Panc1 (cell line): ENCODE data around the gene OAT. TPM values are rescaled to one million over a fixed set of nuclear protein-coding genes. Genes with fewer than 3 reads are reported as not detected.

Experiments
- ATAC-seq: fragments of 200-7000 bp; cut with Tn5 transposase; 2 replicates; pipeline ENCODE4 v1.9.1; 2020; ENCODE audit warnings: mild to moderate bottlenecking, moderate library complexity
- BruUV-seq: library from RNA; stranded (reverse); fragments of 400-500 nt; replicated peaks from 2 replicates; lab custom pipeline; 2021; lab: Mats Ljungman, UMichigan
- CTCF ChIA-PET: fragments of 300-600 bp; sonication (Branson Sonifier 250); formaldehyde crosslinking; loops from one replicate; lab custom pipeline; 2022; ENCODE audit warnings: antibody characterized with exemption; lab: Charles Lee
- POLR2A ChIA-PET: fragments of 300-600 bp; sonication (Branson Sonifier 250); formaldehyde crosslinking; loops from one replicate; lab custom pipeline; 2022; ENCODE audit warnings: antibody characterized with exemption; lab: Charles Lee
- DNase-seq: peaks from one replicate; pipeline ENCODE4 v3.0.0-alpha.2; 2010; ENCODE audit warnings: low read depth, low spot score
- H3K27ac ChIP-seq: 2 replicates; pipeline ENCODE4 v1.5.1; 2011; ENCODE audit warnings: mild to moderate bottlenecking, low read length, inconsistent platforms
- H3K27me3 ChIP-seq: fragments of 200-500 bp; sonication (Bioruptor generic); 2 replicates; pipeline ENCODE4 v1.6.0; 2014; ENCODE audit warnings: low read length, inconsistent platforms; ENCODE audit not compliant: control insufficient read depth, insufficient read depth
- H3K36me3 ChIP-seq: fragments of 200-500 bp; sonication (Bioruptor generic); 2 replicates; pipeline ENCODE4 v1.5.1; 2014; ENCODE audit warnings: inconsistent platforms, mild to moderate bottlenecking, low read length, moderate library complexity; ENCODE audit not compliant: control insufficient read depth, insufficient read depth
- H3K4me1 ChIP-seq: 2 replicates; pipeline ENCODE4 v1.5.1; 2011; ENCODE audit warnings: inconsistent platforms, mild to moderate bottlenecking, low read length, moderate library complexity; ENCODE audit not compliant: control insufficient read depth, insufficient read depth
- H3K4me3 ChIP-seq, 2 experiments: 2 replicates each; pipeline ENCODE4 v1.5.1; 2011 to 2012; ENCODE audit warnings: low read depth in 2 of 2, low read length in 2 of 2, mild to moderate bottlenecking in 2 of 2, inconsistent platforms in 1 of 2, moderate library complexity in 1 of 2
- H3K9me3 ChIP-seq: fragments of 200-500 bp; sonication (Bioruptor generic); 2 replicates; pipeline ENCODE4 v1.5.1; 2014; ENCODE audit warnings: low read depth, mild to moderate bottlenecking, inconsistent platforms, low read length, moderate library complexity; ENCODE audit not compliant: control insufficient read depth, insufficient read depth
- CTCF ChIP-seq: fragments of 450-650 bp; IDR thresholded peaks from 2 replicates; pipeline ENCODE4 v1.5.1; 2017; ENCODE audit warnings: mild to moderate bottlenecking
- POLR2AphosphoS5 ChIP-seq: IDR thresholded peaks from 2 replicates; pipeline ENCODE4 v1.6.1; 2012; ENCODE audit warnings: mild to moderate bottlenecking, low read depth, low read length, moderate library complexity
- REST ChIP-seq, 2 experiments: IDR thresholded peaks; 2 replicates each; pipeline ENCODE4 v1.6.1; 2011 to 2012; ENCODE audit warnings: low read depth in 2 of 2, control low read depth in 1 of 2, low read length in 1 of 2, mild to moderate bottlenecking in 1 of 2, moderate library complexity in 1 of 2; ENCODE audit not compliant: insufficient read depth in 1 of 2
- SIN3A ChIP-seq: IDR thresholded peaks from 2 replicates; pipeline ENCODE4 v1.6.1; 2012; ENCODE audit warnings: low read depth, mild to moderate bottlenecking, low read length, moderate library complexity, borderline replicate concordance; ENCODE audit not compliant: insufficient read depth
- TCF7L2 ChIP-seq: IDR thresholded peaks from 2 replicates; pipeline ENCODE4 v1.6.1; 2011; ENCODE audit warnings: mild to moderate bottlenecking, low read depth, low read length, inconsistent platforms
- in situ Hi-C: cut with HindIII; loops from 2 replicates; pipeline ENCODE4 v1.10.0; 2016; ENCODE audit warnings: low sequenced_read_pairs, low pct_unique_long_range_greater_than_20kb
- intact Hi-C: fragments of 100-400 bp; cut with micrococcal nuclease; formaldehyde crosslinking; loops from one replicate; pipeline ENCODE4 v1.10.0; 2022; ENCODE audit not compliant: unreplicated experiment
- total RNA-seq: library from RNA; stranded (reverse); gene quantifications from one replicate; pipeline ENCODE4 v1.2.1, GENCODE V29; 2021; ENCODE audit not compliant: unreplicated experiment

The OAT gene
- total RNA-seq, 1 experiment from 2014 or later = 166 TPM

GRCh38 chr10:124351481-124352220 is 67.1 kb downstream of the OAT start:
- in situ Hi-C loops = no loop called here
- CTCF ChIA-PET = no interaction called here
- no peak overlapping the region for H3K4me3 ChIP-seq
- no peaks in the 10 kb centered on the region for H3K27me3 ChIP-seq
- H3K27ac ChIP-seq = no peak overlapping the region
- no peak for ATAC-seq
- no peaks in the 10 kb centered on the region for H3K36me3 ChIP-seq
- POLR2A ChIA-PET = no interaction called here
- no peak for TF ChIP-seq CTCF
- no peak for TF ChIP-seq REST (IDR thresholded peaks at IDR 0.05; ENCODE audit: insufficient read depth in 1 of 2, low read depth in 2 of 2, low read length in 1 of 2)
- TF ChIP-seq POLR2AphosphoS5 = no peak
- no peak for TF ChIP-seq TCF7L2
- no peak for TF ChIP-seq SIN3A
- intact Hi-C loops = no loop called here
- BruUV-seq = no TSS peak
- no peaks in the 10 kb centered on the region for H3K9me3 ChIP-seq
- no peak for DNase-seq
- peaks cover 10% of the 10 kb centered on the region for H3K4me1 ChIP-seq

GRCh38 chr10:124350806-124351205 is 67.9 kb downstream of the OAT start:
- BruUV-seq = no TSS peak
- H3K4me1 ChIP-seq = peaks cover 10% of the 10 kb centered on the region
- H3K4me3 ChIP-seq = no peak overlapping the region
- H3K27me3 ChIP-seq = no peaks in the 10 kb centered on the region
- in situ Hi-C loops = no loop called here
- CTCF ChIA-PET = no interaction called here
- H3K36me3 ChIP-seq = no peaks in the 10 kb centered on the region
- POLR2A ChIA-PET = no interaction called here
- TF ChIP-seq TCF7L2 (no peak), SIN3A (no peak), REST (IDR thresholded peaks at IDR 0.05; ENCODE audit: insufficient read depth in 1 of 2, low read depth in 2 of 2, low read length in 1 of 2) (no peak), CTCF (no peak), POLR2AphosphoS5 (no peak)
- intact Hi-C loops = no loop called here
- H3K9me3 ChIP-seq = no peaks in the 10 kb centered on the region
- DNase-seq = no peak
- no peak for ATAC-seq
- H3K27ac ChIP-seq = no peak overlapping the region
